GM12878 (cell line): ENCODE data around the gene TBCK. TPM values are rescaled to one million over a fixed set of nuclear protein-coding genes. Genes with fewer than 3 reads are reported as not detected.
"Not testable (repeated sequence)": the region's sequence is repeated elsewhere in the genome, so short reads cannot be mapped to it uniquely, and the experiment has no call there.

Experiments
- ATAC-seq: fragments of 200-7000 bp; cut with Tn5 transposase; 3 replicates; pipeline ENCODE4 v1.9.1; 2020; ENCODE audit warnings: mild to moderate bottlenecking, moderate library complexity
- BruUV-seq: library from RNA; stranded (reverse); fragments of 400-500 nt; replicated peaks from 2 replicates; lab custom pipeline; 2021; lab: Mats Ljungman, UMichigan
- CTCF ChIA-PET: fragments of 300-600 bp; sonication (Branson Sonifier 250); formaldehyde crosslinking; extraction: SDS; loops from one replicate; lab custom pipeline; 2021; ENCODE audit warnings: inconsistent platforms; lab: Yijun Ruan, JAX
- POLR2A ChIA-PET: fragments of 350-600 bp; formaldehyde crosslinking; extraction: SDS; loops from one replicate; lab custom pipeline; 2021; ENCODE audit warnings: inconsistent platforms; lab: Charles Lee
- RAD21 ChIA-PET: fragments of 300-600 bp; sonication (Branson Sonifier 250); formaldehyde crosslinking; loops from one replicate; lab custom pipeline; 2023; ENCODE audit warnings: antibody characterized with exemption; ENCODE audit not compliant: unreplicated experiment; lab: Charles Lee
- SMC1A ChIA-PET: fragments of 300-600 bp; sonication (Branson Sonifier 250); formaldehyde crosslinking; loops from one replicate; lab custom pipeline; 2023; ENCODE audit not compliant: unreplicated experiment, uncharacterized antibody; lab: Charles Lee
- DNase-seq: peaks from one replicate; pipeline ENCODE4 v3.0.0-alpha.2; 2011; ENCODE audit warnings: low read depth, low spot score
- FAIRE-seq: peaks from 3 replicates; lab custom pipeline; 2011; peaks lifted over from hg19 to GRCh38; lab: Jason Lieb, UNC
- H2AFZ ChIP-seq: 2 replicates; pipeline ENCODE4 v1.6.0; 2011; ENCODE audit warnings: low read depth, low read length, control low read depth; ENCODE audit not compliant: control insufficient read depth
- H3K27ac ChIP-seq: 2 replicates; pipeline ENCODE4 v1.5.1; 2011; ENCODE audit warnings: control low read depth; ENCODE audit not compliant: control insufficient read depth, insufficient read depth
- H3K27me3 ChIP-seq, 2 experiments: replicated peaks in 1 of 2; 2 replicates each; pipeline versions ENCODE4 v1.6.0 to v1.6.1; 2011; ENCODE audit warnings: low read length in 1 of 2; ENCODE audit not compliant: control insufficient read depth in 2 of 2, insufficient read depth in 2 of 2
- H3K36me3 ChIP-seq, 2 experiments: 2 replicates each; pipeline ENCODE4 v1.5.1; 2011; ENCODE audit warnings: low read length in 1 of 2; ENCODE audit not compliant: control insufficient read depth in 2 of 2, insufficient read depth in 2 of 2
- H3K4me1 ChIP-seq: 2 replicates; pipeline ENCODE4 v1.6.1; 2011; ENCODE audit warnings: mild to moderate bottlenecking, low read length, moderate library complexity, mixed read lengths; ENCODE audit not compliant: control insufficient read depth, insufficient read depth
- H3K4me2 ChIP-seq: 2 replicates; pipeline ENCODE4 v1.6.0; 2011; ENCODE audit warnings: control low read depth; ENCODE audit not compliant: control insufficient read depth, insufficient read depth
- H3K4me3 ChIP-seq: fragments of 200-600 bp; sonication (generic); 2 replicates; pipeline ENCODE4 v1.5.1; 2016
- H3K79me2 ChIP-seq: 2 replicates; pipeline ENCODE4 v1.6.0; 2011; ENCODE audit warnings: low read length; ENCODE audit not compliant: control insufficient read depth, insufficient read depth
- H3K9ac ChIP-seq: 2 replicates; pipeline ENCODE4 v1.8.0; 2011; ENCODE audit warnings: low read length, control low read depth, mixed read lengths; ENCODE audit not compliant: control insufficient read depth, insufficient read depth
- H3K9me3 ChIP-seq: replicated peaks from 3 replicates; pipeline ENCODE4 v1.5.1; 2011; ENCODE audit warnings: mild to moderate bottlenecking, low read length; ENCODE audit not compliant: control insufficient read depth, insufficient read depth
- H4K20me1 ChIP-seq: 2 replicates; pipeline ENCODE4 v1.6.0; 2011; ENCODE audit not compliant: control insufficient read depth, insufficient read depth
- FOS ChIP-seq: IDR thresholded peaks from 3 replicates; pipeline ENCODE4 v1.6.1; 2011; ENCODE audit warnings: borderline replicate concordance; ENCODE audit not compliant: insufficient read length; ENCODE audit errors: extremely low read depth
- NR2F1 ChIP-seq: fragments of 450-650 bp; conservative IDR thresholded peaks from 2 replicates; pipeline ENCODE4 v1.6.1; 2017; ENCODE audit warnings: mild to moderate bottlenecking
- POLR2A ChIP-seq: IDR thresholded peaks from 2 replicates; pipeline ENCODE4 v1.6.1; 2011; ENCODE audit warnings: low read depth, mild to moderate bottlenecking, low read length
- TBL1XR1 ChIP-seq: IDR thresholded peaks from 2 replicates; pipeline ENCODE4 v1.6.1; 2012; ENCODE audit warnings: low read depth, low read length, improper control_type of control experiment
- WGBS: methylation state at CpG from one replicate; pipeline ENCODE4 v1.1.6; 2016; ENCODE audit warnings: low lambda C conversion rate; ENCODE audit not compliant: insufficient replicate concordance, insufficient coverage; ENCODE audit errors: missing lambda C conversion rate; 5-methylcytosine and 5-hydroxymethylcytosine counted together
- in situ Hi-C: fragments of 300-500 bp; cut with MboI; formaldehyde crosslinking; loops from 9 replicates; pipeline ENCODE4 v1.14.3; 2018; ENCODE audit warnings: mixed read lengths
- intact Hi-C: fragments of 100-400 bp; cut with micrococcal nuclease; formaldehyde crosslinking; loops from one replicate; pipeline ENCODE4 v1.14.2; 2022; ENCODE audit not compliant: unreplicated experiment
- polyA plus RNA-seq, 11 experiments: library from polyadenylated mRNA; depleted of rRNA in 4 of 11; unstranded in 6 of 11; stranded (reverse) in 5 of 11; fragments of >200 nt; fragmentation: Nextera tagmentation in 4 of 11; fragmentation: Illumina TruSeq in 1 of 11; extraction: Ambion mirVana in 4 of 11; extraction: Trizol in 1 of 11; gene quantifications; 1 replicate in 1 of 11; 2 replicates in 10 of 11; pipeline versions ENCODE4 v1.2.1 to v1.2.3, GENCODE V29; 2011 to 2016; ENCODE audit warnings: inconsistent platforms in 2 of 11, missing spikeins in 2 of 11, low read depth in 1 of 11
- total RNA-seq, 4 experiments: library from RNA; depleted of rRNA in 3 of 4; stranded (reverse); fragments of >200 nt in 3 of 4; fragmentation: Illumina TruSeq in 1 of 4; extraction: Trizol in 1 of 4; gene quantifications; 2 replicates each; pipeline versions ENCODE4 v1.2.1 to v1.2.3, GENCODE V29; 2013 to 2021

TBCK gene
- total and polyA plus RNA-seq, 10 of the 15 experiments (the other 5 are each of a cell fraction or from before 2014, with no cell fraction given): 4.1 to 30.3 (median 20.2) TPM

GRCh38 chr4:106222548-106222947 is 93.5 kb downstream of the TBCK start:
- Histone ChIP-seq H3K9me3 (no peaks in the 10 kb centered on the region; the same call in 2 of the 3 replicates), H3K27me3 (no peaks in the 10 kb centered on the region), H3K79me2 (no peaks in the 10 kb centered on the region), H3K4me3 (no peak overlapping the region), H3K36me3 (no peaks in the 10 kb centered on the region; a peak in 1 of 4 replicates), H3K4me1 (no peaks in the 10 kb centered on the region), H3K9ac (no peak overlapping the region), H4K20me1 (no peaks in the 10 kb centered on the region), H2AFZ (no peak overlapping the region), H3K27ac (no peak overlapping the region), H3K4me2 (no peak overlapping the region)
- FAIRE-seq (no peak), ATAC-seq (no peak), DNase-seq (no peak)
- RAD21 ChIA-PET: no interaction called here
- POLR2A ChIA-PET: no interaction called here
- no TSS peak for BruUV-seq
- in situ Hi-C loops: no loop called here
- intact Hi-C loops: no loop called here
- SMC1A ChIA-PET: no interaction called here
- TF ChIP-seq POLR2A (no peak), FOS (no peak), TBL1XR1 (no peak), NR2F1 (no peak)
- CTCF ChIA-PET: no interaction called here

GRCh38 chr4:106213291-106213690 is 102.7 kb downstream of the TBCK start:
- in situ Hi-C loops, FAIRE-seq, RAD21 ChIA-PET: not testable (repeated sequence)

More at GRCh38 chr4:106213291-106213690, 102.7 kb downstream of the TBCK start:
- H3K27ac ChIP-seq, DNase-seq, H3K4me1 ChIP-seq, H3K4me3 ChIP-seq, POLR2A ChIA-PET, H3K36me3 ChIP-seq, H3K9ac ChIP-seq, H3K27me3 ChIP-seq, SMC1A ChIA-PET, intact Hi-C loops, H3K4me2 ChIP-seq, H4K20me1 ChIP-seq, ATAC-seq, H3K79me2 ChIP-seq, H2AFZ ChIP-seq, CTCF ChIA-PET, H3K9me3 ChIP-seq, BruUV-seq: not testable (repeated sequence)
- 97% methylated on average over 21 of the region's 23 CpGs for WGBS
